Posterior cingulate gyrus (tissue), 11 donors: Measurements from ENCODE around the gene MAN1A1.

ENCODE experiments used
- DNase-seq, 10 donors: peaks; one replicate each; pipeline versions ENCODE4 v3.0.0 to v3.0.0-alpha.2; 2020 to 2021; ENCODE audit warnings: mixed read lengths in 3 of 10
- intact Hi-C: fragments of 100-400 bp; cut with DNase I; formaldehyde crosslinking; loops from one replicate; pipeline ENCODE4 v1.15.1; 2023

MAN1A1 gene

DNA sequence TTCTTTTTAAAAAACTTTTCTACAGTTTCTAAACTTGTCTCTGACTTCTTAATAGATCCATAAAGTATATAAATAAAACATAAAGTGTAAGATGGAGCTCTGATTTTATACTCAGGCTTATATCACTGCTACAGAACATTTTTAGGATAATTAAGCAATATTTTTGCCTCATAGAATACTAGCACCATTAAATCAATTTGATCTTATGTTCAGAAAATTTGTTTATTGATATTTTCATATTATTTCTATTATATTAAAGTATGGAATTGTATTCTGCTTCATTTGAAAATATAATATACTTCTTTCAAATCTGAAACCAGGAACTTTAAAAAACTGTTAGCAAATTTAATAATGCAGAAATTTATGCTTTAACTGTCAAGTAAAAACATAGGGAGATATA lies 106.5 kb downstream of the MAN1A1 start:
- intact Hi-C loops, result no loop called here
- no peak for DNase-seq

DNA sequence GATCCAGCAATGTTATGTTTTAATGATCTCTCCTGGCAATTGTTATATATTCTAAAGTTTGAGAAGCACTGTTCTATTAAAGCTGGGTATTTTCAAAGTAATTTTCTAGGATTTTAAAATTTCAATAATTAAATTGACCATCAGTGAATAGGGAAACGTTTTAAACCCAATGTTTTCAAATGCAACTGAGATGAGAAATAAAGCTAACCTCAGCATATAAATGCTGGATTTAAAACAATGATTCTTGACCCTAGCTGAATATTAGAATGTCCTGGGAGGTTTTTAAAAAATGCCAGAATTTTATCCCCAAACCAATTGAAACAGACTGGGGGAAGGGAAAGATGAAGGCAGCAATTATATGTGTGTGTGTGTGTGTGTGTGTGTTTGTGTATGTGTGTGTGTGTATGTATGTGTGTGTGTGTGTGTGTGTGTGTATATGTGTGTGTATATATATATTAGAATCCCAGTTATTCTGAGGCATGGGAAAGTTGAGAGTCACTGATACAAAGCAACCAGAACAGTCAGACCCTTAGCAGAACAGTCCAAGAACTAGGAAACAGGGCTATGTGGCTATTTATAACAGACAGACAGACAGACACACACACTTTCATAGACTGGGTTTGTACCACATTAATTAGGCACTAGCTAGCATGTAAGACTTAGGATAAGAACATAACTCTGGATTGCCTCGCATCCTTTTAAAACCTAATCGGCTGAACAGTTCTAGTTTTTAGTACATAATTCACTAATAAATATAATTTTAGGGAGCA lies 107.8 kb downstream of the MAN1A1 start:
- intact Hi-C loops, result no loop called here
- DNase-seq, result no peak

GRCh38 chr6:119241111-119241465 lies 108.5 kb downstream of the MAN1A1 start:
- DNase-seq, result no peak
- intact Hi-C loops, result no loop called here

DNA sequence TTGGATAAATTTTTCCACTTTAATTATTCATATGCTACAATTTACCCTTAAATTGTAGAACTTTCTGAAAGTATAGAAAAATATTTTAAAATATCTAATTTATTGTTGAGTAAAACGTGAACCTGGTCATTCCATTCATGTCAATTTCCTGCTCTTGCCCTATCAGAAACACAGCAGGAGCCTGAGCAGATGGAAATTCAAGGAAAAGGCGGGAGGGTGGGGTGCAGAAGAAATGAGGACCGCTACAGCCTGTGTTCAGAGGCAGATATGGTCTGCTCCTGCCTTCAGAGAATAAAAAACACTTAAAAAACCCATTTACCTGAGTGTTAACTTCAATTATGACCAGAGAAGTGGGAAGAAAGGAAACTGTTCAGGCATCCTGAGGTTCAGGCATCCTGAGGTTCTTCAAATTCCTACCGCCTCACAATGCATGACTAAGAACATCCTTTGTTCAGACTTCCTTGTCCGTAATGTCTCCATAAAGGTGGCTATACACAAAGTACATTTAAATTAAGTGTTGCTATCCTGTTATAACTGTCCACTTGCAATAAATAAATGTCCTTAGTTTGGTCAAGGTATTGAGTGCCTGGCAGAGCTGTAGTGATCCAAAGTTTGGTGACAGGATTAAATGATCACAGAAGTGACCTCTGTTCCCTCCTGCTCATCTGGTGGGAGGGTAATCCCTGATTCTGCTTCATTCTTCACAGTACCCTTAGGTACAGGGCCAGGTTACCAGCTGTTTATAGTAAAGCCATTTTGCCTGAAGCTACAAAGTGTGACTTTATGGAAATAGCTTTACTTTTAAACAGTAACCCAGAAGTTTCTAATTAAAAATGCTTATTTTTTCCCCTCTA lies 109.1 kb downstream of the MAN1A1 start:
- DNase-seq, result no peak
- intact Hi-C loops, result no loop called here

DNA sequence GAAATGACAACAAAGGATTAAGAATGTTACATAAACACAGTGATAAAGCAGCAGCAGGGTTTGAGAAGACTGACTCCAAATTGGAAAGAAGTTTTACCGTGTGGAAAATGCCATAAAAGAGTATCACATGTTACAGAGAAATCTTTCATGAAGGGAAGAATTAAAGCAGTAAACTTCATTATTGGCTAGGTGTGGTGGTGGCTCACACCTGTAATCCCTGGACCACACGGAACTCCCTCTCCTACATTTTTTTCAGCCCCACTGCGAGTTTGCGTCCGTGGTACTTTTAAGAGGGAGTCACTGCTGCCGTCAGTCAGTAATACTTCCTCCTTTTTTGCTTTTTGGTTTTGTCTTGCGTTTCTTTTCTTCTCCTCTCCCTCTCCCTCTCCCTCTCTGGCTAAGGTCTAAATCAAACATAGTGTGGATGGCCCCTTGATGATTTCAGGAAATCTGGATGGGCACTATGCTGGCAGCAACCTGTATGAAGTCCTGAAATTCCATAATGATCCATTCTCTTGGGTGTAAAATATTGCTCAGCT lies 112.3 kb downstream of the MAN1A1 start:
- no peak for DNase-seq
- intact Hi-C loops, result no loop called here

DNA sequence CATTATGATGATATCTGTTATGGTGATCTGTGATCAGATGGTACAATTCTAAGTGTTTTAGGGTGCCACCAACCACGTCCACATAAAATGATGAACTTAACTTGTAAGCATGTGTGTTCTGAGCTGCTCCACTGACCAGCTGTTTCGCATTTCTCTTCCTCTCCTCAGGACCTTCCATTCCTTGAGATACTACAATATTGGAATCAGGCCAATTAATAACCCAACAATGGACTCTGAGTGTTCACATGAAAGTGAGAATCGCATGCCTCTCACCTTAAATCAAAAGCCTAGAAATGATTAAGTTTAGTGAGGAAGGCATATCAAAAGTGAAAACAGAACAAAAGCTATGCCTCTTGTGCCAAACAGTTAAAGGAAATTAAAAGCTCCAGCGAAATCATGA lies 114.6 kb downstream of the MAN1A1 start:
- intact Hi-C loops, result no loop called here
- no peak for DNase-seq

GRCh38 chr6:119234457-119234856 lies 115.1 kb downstream of the MAN1A1 start:
- intact Hi-C loops, result no loop called here
- no peak for DNase-seq

DNA sequence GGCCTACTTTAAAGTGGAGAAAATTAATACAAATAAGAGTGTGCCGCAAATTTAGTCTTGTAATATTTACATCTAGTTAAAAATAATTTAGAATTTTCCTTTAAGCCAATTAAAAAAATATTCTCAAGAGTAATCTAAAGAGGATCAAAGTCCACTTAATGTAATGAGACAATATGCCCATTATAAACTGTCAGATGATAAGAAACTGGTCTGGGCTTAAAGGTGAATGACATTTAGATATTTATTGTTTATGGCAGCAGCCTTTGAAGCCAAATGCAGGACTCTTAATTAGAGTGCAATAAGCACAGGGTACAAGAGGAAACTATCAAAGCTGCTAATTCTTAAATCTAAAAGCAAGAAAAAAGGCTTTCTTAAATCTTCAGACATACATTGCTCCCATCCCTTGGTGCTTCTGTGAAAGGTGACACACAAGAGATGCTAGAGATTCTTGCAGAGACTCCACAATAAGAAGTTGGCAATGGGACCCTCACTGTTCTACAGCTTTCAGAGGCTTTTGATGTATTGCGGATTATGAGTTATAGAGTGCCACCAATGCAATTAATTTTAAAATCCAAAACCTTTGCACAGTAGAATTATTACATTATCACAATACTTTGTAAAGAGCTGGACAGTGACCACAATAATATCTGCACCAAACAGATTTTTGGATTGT lies 116.1 kb downstream of the MAN1A1 start:
- no peak for DNase-seq
- intact Hi-C loops, result no loop called here

GRCh38 chr6:119231394-119231793 lies 118.2 kb downstream of the MAN1A1 start:
- no peak for DNase-seq
- intact Hi-C loops, result no loop called here

DNA sequence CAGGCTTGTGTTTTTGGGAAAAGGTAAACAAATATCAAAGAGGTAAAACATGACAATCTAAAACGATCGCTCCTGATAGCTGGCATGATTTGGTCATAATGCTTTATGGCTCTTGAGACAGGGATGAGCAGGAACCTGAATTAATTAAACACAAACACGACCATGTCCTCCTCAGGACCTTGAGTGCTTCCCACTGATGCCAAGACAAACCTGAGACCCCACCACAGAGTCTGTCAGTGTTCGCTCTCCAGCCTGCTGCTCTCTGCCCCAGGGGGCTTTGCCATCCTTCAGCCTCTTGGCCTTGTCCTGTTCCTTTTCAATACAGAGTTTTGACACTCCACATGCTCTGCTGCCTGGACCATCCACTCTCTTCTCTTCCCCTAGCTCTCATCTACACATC lies 119.4 kb downstream of the MAN1A1 start:
- DNase-seq, result no peak
- intact Hi-C loops, result no loop called here

DNA sequence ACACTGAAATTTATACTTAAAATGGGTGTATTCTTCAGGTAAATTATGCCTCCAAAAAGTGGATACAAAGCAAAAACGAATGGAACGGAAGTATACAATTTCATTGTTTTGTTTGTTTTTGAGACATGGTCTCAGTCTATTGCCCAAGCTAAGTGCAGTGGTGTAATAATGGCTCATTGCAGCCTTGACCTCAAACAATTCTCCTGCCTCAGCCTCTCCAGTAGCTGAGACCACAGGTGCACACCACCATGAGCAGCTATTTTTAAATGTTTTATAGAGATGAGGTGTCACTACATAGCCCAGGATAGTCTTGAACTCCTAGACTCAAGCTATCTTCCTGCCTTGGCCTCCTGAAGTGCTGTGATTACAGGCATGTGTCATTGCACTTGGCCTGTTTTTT lies 122.2 kb downstream of the MAN1A1 start:
- no peak for DNase-seq
- intact Hi-C loops, result no loop called here

- DNase-seq, result no peak
- intact Hi-C loops, result no loop called here
Measured at GRCh38 chr6:119226089-119226488, 123.5 kb downstream of the MAN1A1 start.

DNA sequence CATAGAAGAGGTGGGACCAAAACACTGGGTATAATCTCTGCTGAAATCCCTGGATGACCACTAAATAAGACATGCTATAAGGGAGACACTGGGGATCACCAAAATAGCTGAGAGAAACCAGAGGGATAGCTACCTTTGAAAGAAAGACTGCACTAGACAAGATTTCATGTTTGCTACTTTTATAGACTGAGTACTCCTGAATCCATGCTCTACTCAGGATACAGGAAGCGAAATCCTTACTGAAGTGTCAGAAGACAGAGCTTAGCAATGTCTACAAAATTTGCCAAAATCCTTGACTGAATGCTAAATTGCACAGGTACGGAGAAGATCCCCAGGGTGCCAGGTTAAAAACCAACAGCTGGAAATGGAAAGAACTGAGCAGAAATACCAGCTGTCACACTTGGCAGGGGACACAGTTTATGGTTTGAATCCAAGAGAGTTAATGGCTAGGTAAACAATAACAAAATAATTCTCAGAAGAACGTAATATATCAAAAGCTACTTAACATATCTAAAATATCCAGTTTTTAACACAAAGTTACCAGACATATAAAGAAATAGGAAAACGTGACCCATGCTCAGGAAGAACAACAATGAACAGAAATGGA lies 125.4 kb downstream of the MAN1A1 start:
- no peak for DNase-seq
- intact Hi-C loops, result no loop called here

DNA sequence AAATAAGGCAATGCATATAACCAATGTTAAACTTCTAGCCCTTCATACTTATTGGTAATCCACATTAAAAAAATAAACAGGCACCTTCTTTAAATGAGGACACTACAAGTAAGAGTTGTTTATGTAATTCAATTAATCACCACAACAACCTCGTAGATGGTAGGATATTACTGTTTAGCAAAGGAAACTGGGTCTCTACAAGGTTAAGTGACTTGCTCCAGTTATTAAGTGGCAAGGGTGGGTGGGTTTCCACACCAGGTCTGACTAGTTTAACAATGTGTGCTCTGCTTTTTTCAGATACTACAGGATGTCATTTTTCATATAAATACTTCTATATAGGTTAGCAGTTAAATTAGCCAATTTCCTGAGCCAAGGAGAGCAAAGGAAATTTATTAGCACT lies 129.1 kb downstream of the MAN1A1 start:
- no peak for DNase-seq
- intact Hi-C loops, result no loop called here

GRCh38 chr6:119218548-119218947 lies 131.0 kb downstream of the MAN1A1 start:
- intact Hi-C loops, result no loop called here
- no peak for DNase-seq

DNA sequence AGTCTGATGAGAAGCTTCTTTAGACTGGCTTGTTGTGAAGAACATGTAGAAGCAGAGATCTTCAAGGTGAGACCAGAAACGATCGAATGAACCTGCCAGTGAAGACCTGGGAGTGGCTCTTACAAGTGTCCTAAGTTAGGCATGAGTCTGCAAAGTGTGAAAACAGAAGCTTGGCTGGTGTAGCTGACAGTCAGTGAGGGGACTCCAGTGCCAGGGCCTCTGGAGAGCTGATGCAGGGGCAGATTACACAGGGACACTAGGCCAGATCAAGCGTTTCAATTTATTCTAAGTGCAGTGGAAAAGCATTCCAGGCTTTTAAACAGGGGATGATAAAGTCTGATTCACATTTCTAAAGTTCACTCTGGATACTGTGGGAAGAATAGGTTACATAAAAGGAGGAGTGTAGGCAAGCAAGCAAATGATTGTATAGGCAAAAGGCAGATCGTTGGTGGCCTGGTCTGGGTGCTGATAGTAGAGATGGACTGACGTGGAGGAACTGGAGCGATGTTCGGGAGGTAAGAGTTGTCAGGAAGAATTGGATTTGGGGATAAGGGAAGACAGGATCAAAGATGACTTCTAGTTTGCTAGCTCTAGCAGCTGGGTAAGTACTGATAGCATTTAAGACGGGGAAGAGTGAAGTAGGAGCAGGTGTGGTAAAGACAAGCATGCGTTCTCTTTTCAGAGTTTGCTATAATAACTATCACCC lies 133.5 kb downstream of the MAN1A1 start:
- no peak for DNase-seq
- intact Hi-C loops, result no loop called here

GRCh38 chr6:119215309-119215708 lies 134.3 kb downstream of the MAN1A1 start:
- no peak for DNase-seq
- intact Hi-C loops, result no loop called here

DNA sequence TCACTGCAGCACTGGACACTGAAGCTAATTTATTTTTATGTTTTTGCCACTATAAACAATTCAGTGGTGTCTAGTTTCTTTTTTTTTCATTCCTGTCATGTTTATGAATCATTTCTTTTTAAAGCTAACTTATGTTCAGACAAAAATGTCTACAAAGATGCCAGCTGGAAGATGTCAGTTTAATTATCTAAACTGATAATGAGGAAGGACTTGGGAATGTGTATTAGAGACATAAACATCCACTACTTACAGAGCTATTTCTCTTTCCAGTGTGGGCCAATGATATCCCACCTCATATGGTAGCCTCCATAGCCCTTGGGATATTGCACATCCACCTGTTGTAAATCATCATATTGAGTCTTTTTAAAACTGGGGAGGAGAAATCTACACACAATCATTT lies 139.0 kb downstream of the MAN1A1 start:
- intact Hi-C loops, result no loop called here
- DNase-seq, result no peak

DNA sequence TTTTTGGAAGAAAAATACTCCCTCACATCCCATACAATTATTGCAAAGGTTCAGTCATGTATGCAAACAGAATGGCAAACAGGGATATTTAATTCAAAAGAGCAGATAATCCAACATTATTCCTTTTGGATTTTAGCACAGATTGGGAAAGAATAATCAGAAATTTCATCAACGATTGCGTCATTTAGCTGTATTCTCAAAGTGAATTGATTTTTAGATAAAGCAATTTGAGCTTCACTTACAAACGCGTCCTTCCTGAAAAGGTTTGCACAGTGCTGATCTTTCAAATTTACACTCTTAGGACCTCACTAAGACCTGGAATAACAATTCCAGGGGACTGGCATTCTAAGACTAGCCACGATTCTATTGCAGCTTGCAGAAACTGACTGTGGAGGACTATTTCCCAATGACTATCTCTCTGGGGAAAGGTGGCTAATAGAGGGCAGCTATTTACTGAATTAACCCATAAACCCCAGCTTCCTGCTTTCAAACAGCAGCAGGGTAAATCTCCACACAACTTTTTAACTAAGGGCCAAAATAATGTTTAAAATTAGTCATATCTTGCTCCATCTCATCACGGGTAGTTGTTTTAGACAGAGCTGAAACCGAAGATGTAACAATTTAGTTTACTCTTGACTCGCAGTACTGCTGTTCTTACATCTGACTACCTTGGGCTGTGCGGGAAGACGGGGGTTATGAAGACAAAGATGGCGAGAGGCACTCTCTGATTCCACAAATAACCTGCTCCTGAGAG lies 139.9 kb downstream of the MAN1A1 start:
- DNase-seq, result no peak
- intact Hi-C loops, result no loop called here
